ENCODE results near the gene GFOD1.

Gene GFOD1

DNA sequence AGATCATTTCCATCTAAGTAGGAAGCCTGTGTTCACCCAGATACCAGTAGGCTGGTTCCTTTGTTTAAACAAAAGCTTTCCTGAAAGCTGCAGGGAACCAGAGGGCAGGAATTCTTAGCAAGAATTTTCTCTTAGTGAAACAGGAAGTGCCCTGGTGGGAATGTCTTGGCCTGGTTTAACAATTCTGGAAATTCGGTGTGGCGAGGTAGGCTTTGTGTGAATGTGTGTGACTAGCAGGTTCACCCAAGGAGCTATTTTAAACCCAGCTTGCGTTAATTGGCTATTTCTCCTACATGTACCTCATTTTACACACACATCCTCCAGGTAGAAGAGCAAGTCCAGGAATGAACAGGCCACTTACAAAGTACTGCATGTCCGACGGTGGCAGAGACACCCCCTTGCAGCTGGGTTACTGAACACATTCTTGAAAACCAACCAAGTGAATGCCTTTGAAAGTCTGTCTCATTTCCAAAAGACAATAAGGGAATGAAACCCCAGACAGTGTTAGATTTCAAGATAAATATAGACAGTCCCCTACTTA lies 64.6 kb downstream of the GFOD1 start:
- TF ChIP-seq MAX (IDR thresholded peaks at IDR 0.05): no peak; the same call in 1 of the 2 replicates
- no peak; the same call in 1 of the 2 replicates for TF ChIP-seq YY1 (IDR thresholded peaks at IDR 0.05; ENCODE audit: low read depth)
- TF ChIP-seq TEAD4 (IDR thresholded peaks at IDR 0.05): peak; percentile 81
- no peak for TF ChIP-seq ZBTB7A (IDR thresholded peaks at IDR 0.05; ENCODE audit: low read depth)
- TF ChIP-seq TCF12 (IDR thresholded peaks at IDR 0.05; ENCODE audit: low read depth): peak; percentile 94
- TF ChIP-seq, protein P1, sequence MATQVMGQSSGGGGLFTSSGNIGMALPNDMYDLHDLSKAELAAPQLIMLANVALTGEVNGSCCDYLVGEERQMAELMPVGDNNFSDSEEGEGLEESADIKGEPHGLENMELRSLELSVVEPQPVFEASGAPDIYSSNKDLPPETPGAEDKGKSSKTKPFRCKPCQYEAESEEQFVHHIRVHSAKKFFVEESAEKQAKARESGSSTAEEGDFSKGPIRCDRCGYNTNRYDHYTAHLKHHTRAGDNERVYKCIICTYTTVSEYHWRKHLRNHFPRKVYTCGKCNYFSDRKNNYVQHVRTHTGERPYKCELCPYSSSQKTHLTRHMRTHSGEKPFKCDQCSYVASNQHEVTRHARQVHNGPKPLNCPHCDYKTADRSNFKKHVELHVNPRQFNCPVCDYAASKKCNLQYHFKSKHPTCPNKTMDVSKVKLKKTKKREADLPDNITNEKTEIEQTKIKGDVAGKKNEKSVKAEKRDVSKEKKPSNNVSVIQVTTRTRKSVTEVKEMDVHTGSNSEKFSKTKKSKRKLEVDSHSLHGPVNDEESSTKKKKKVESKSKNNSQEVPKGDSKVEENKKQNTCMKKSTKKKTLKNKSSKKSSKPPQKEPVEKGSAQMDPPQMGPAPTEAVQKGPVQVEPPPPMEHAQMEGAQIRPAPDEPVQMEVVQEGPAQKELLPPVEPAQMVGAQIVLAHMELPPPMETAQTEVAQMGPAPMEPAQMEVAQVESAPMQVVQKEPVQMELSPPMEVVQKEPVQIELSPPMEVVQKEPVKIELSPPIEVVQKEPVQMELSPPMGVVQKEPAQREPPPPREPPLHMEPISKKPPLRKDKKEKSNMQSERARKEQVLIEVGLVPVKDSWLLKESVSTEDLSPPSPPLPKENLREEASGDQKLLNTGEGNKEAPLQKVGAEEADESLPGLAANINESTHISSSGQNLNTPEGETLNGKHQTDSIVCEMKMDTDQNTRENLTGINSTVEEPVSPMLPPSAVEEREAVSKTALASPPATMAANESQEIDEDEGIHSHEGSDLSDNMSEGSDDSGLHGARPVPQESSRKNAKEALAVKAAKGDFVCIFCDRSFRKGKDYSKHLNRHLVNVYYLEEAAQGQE (IDR thresholded peaks at IDR 0.05; ENCODE audit: low read depth): no peak
- TF ChIP-seq, protein P2, sequence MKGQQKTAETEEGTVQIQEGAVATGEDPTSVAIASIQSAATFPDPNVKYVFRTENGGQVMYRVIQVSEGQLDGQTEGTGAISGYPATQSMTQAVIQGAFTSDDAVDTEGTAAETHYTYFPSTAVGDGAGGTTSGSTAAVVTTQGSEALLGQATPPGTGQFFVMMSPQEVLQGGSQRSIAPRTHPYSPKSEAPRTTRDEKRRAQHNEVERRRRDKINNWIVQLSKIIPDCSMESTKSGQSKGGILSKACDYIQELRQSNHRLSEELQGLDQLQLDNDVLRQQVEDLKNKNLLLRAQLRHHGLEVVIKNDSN (IDR thresholded peaks at IDR 0.05): no peak
- no peak for TF ChIP-seq TAF1 (IDR thresholded peaks at IDR 0.05; ENCODE audit: low read depth)
- TF ChIP-seq FOXM1 (IDR thresholded peaks at IDR 0.05; ENCODE audit: borderline replicate concordance, low read depth): peak; percentile 89
- peak; percentile 86 for TF ChIP-seq NFIC (IDR thresholded peaks at IDR 0.05)
- peak; percentile 92 for TF ChIP-seq EP300 (IDR thresholded peaks at IDR 0.05; ENCODE audit: borderline replicate concordance)
- peak; percentile 32; the same call in 1 of the 2 replicates for TF ChIP-seq CEBPB (IDR thresholded peaks at IDR 0.05)
- TF ChIP-seq EGR1 (IDR thresholded peaks at IDR 0.05): no peak
- TF ChIP-seq RAD21 (IDR thresholded peaks at IDR 0.05; ENCODE audit: low read depth): no peak
- TF ChIP-seq CREB1 (IDR thresholded peaks at IDR 0.05; ENCODE audit: low read depth): no peak

GRCh38 chr6:13421425-13422059 lies 65.9 kb downstream of the GFOD1 start:
- TF ChIP-seq, protein P2 (IDR thresholded peaks at IDR 0.05): no peak
- no peak for TF ChIP-seq CREB1 (IDR thresholded peaks at IDR 0.05; ENCODE audit: low read depth)
- no peak for TF ChIP-seq MAX (IDR thresholded peaks at IDR 0.05)
- TF ChIP-seq, protein P1 (IDR thresholded peaks at IDR 0.05; ENCODE audit: low read depth): no peak
- TF ChIP-seq EGR1 (IDR thresholded peaks at IDR 0.05): no peak
- 0 out of 2 replicates have a peak, but pooled peaks have one; percentile 0 for TF ChIP-seq ZBTB7A (IDR thresholded peaks at IDR 0.05; ENCODE audit: low read depth)

GRCh38 chr6:13420269-13420668 lies 67.1 kb downstream of the GFOD1 start:
- TF ChIP-seq NFIC (IDR thresholded peaks at IDR 0.05) (no peak), FOXM1 (IDR thresholded peaks at IDR 0.05; ENCODE audit: borderline replicate concordance, low read depth) (no peak), YY1 (IDR thresholded peaks at IDR 0.05; ENCODE audit: low read depth) (no peak), RAD21 (IDR thresholded peaks at IDR 0.05; ENCODE audit: low read depth) (no peak), CREB1 (IDR thresholded peaks at IDR 0.05; ENCODE audit: low read depth) (no peak), TEAD4 (IDR thresholded peaks at IDR 0.05) (no peak), EGR1 (IDR thresholded peaks at IDR 0.05) (no peak), MAX (IDR thresholded peaks at IDR 0.05) (no peak), CEBPB (IDR thresholded peaks at IDR 0.05) (no peak), TCF12 (IDR thresholded peaks at IDR 0.05; ENCODE audit: low read depth) (no peak), EP300 (IDR thresholded peaks at IDR 0.05; ENCODE audit: borderline replicate concordance) (no peak), ZBTB7A (IDR thresholded peaks at IDR 0.05; ENCODE audit: low read depth) (no peak), TAF1 (IDR thresholded peaks at IDR 0.05; ENCODE audit: low read depth) (no peak)
- TF ChIP-seq, protein P2 (IDR thresholded peaks at IDR 0.05): no peak
- TF ChIP-seq, protein P1 (IDR thresholded peaks at IDR 0.05; ENCODE audit: low read depth): no peak
